Erythroblast (primary cell): Measurements from ENCODE around the gene WNT3A.

Experiments used
- DNase-seq, 2 experiments: peaks; one replicate each; lab custom pipeline; 2025; lab: John Stamatoyannopoulos, UW
- GATA1 ChIP-seq: IDR thresholded peaks from 2 replicates; pipeline ENCODE4 v1.6.1; 2011; ENCODE audit warnings: low read depth, mild to moderate bottlenecking, control low read depth, low read length, moderate library complexity
- POLR2A ChIP-seq: IDR thresholded peaks from 2 replicates; pipeline ENCODE4 v1.6.1; 2011; ENCODE audit warnings: mild to moderate bottlenecking, low read length

Gene WNT3A

DNA sequence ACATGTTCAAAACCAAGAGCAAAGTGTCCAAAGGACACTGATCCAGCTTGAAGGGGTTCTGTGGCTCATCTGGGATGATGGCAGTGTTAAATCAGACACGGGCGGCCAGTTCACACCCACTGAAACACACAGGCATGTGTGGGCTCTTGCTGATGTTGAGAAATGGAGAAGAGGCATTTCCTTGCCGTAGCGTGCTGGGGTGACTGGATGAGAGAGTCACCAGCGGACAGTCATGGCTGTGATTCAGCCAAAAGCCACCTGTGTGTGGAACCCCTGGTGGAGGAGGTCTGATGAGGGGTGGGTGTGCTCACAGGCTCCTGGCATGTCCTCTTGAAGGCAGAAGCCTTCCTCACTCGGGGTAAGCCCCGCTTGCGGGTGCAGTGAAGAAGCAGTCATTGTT lies 89.1 kb downstream of the WNT3A start:
- no peak for TF ChIP-seq GATA1
- TF ChIP-seq POLR2A, result no peak
- DNase-seq, result no peak

DNA sequence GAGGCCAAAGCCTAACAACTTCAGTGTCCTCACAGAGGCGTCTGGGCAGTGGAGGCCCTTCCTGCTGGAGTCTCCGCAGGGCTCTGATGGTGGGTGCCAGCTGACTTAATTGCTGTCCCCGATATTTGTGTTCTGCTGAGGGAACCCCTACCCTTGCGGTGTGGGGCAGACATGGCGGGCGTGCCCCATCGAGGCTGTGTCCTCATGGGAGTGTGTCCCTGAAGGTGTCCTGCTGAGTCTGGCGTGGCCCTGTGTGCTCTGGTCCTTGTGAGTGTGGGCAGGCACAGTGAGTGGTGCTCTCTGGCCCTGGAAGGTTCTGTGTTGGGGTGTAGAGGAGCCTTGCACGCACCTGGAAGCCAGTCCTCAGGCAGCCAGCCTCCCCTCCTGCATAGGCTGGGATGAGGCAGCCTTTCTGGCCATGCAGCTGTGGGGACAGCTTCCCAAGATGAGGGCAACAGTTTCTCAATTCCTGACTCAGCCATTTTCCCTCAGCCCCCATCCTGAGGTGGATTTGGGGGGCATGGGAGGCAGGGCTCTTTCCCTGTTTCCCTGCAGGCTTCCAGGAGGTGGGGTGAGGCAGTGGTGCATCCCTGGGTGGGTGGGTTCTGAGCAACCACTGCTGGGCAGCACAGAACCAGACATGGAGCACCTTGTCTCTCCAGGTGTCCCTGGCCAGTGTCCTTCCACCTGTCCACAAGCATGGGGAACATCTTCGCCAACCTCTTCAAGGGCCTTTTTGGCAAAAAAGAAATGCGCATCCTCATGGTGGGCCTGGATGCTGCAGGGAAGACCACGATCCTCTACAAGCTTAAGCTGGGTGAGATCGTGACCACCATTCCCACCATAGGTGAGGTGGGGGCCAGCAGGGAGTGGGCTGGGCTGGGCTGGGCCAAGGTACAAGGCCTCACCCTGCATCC lies 89.9 kb downstream of the WNT3A start:
- TF ChIP-seq POLR2A (no peak), GATA1 (no peak)

DNA sequence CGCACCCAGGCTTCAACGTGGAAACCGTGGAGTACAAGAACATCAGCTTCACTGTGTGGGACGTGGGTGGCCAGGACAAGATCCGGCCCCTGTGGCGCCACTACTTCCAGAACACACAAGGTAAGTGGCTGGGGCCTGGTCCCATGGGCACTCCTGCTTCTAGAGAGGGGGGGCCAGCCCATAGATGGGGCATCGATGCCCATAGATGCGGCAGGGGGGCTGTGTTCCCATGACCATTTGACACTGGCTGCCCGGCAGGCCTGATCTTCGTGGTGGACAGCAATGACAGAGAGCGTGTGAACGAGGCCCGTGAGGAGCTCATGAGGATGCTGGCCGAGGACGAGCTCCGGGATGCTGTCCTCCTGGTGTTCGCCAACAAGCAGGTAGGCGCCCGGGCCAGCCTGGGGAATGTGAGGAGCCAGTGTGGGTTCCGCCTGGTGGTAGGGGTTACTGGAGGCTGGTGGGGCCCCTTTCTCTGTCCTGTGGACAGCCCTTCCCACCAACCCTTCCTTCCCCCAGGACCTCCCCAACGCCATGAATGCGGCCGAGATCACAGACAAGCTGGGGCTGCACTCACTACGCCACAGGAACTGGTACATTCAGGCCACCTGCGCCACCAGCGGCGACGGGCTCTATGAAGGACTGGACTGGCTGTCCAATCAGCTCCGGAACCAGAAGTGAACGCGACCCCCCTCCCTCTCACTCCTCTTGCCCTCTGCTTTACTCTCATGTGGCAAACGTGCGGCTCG lies 90.7 kb downstream of the WNT3A start:
- no peak for DNase-seq
- TF ChIP-seq POLR2A (no peak), GATA1 (no peak)

More for the DNA sequence above, 89.9 kb downstream of the WNT3A start:
- no peak for DNase-seq

DNA sequence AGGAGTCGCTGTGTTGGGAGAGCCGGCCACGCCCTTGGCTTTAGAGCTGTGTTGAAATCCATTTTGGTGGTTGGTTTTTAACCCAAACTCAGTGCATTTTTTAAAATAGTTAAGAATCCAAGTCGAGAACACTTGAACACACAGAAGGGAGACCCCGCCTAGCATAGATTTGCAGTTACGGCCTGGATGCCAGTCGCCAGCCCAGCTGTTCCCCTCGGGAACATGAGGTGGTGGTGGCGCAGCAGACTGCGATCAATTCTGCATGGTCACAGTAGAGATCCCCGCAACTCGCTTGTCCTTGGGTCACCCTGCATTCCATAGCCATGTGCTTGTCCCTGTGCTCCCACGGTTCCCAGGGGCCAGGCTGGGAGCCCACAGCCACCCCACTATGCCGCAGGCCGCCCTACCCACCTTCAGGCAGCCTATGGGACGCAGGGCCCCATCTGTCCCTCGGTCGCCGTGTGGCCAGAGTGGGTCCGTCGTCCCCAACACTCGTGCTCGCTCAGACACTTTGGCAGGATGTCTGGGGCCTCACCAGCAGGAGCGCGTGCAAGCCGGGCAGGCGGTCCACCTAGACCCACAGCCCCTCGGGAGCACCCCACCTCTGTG lies 91.6 kb downstream of the WNT3A start:
- DNase-seq, result no peak
- TF ChIP-seq POLR2A, result no peak
- TF ChIP-seq GATA1, result no peak

DNA sequence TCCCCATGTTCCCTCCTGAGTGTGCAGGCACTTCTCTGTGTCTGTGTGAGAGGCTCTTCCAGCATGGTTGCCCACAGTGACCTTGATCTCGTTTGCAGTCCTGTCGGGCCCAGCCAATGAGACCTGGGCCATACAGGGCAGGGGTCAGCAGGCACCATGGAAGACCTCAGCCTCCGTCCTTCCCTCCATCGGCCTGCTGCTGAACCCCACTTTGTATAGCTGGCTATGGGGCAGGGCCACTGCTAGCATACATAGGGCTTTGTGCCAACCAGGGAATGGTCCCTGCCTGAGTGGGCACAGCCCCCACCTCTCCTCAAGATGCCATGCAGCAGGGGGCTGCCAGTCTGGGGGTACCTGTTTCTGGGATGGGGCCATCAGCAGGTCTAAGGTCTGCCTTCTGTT lies 92.5 kb downstream of the WNT3A start:
- DNase-seq, result no peak
- TF ChIP-seq GATA1 (no peak), POLR2A (no peak)

DNA sequence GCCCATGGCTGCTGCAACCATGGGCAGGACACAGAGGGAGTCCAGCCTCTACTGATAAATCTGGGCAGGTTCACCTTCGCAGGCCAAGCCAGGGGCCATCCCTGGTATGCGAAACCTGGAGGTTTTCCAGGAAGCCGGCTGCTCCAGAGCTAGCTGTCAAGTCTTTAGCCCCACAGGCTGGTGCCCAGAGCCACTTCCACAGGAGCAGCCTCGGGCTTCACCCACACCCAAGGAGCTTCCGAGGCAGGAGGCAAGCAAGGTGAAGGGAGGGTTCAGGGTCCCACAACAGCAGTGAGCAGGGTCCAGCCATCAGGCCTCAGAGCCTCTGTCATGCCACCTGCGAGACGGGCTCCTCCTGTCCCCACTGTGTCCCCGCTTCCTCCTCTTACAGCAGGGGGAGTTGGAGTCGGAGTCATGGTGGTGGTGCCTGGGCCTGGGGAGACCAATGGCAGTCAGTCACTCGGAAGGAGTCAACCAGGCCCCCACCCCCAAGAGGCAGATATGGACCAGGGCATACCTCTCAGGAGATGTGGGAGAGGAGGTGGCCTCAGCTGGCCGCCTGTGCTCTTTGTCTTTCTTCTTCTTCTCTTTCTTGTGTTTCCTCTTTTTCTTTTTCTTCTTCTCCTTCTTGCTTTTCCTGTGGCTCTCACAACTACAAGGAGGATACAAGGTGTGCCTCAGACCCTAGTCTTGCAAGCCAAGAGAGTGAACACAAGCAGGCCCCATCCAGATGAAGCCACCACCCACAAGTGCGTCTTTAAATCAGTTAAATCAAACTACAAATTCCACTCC lies 94.2 kb downstream of the WNT3A start:
- no peak for TF ChIP-seq GATA1
- no peak for TF ChIP-seq POLR2A
- no peak for DNase-seq

DNA sequence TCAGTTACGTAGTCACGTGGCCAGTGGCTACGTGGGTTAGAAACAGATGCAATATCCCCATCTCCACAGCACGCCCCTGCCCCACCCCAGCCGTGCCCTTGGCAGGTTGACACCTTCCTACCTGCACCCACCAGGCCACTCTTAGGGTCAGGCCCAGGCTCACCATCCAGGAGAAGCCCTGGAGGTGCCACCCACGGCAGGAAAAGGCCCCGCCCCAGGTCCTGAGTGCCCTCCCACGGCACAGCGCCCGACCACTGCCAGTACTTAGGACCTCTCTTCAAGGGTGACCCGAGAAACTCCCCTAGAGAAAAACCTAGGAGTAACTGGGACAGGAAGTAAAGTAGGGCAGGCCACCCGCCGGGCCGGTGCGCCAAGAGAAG lies 94.8 kb downstream of the WNT3A start:
- TF ChIP-seq GATA1 (no peak), POLR2A (no peak)
- no peak for DNase-seq

DNA sequence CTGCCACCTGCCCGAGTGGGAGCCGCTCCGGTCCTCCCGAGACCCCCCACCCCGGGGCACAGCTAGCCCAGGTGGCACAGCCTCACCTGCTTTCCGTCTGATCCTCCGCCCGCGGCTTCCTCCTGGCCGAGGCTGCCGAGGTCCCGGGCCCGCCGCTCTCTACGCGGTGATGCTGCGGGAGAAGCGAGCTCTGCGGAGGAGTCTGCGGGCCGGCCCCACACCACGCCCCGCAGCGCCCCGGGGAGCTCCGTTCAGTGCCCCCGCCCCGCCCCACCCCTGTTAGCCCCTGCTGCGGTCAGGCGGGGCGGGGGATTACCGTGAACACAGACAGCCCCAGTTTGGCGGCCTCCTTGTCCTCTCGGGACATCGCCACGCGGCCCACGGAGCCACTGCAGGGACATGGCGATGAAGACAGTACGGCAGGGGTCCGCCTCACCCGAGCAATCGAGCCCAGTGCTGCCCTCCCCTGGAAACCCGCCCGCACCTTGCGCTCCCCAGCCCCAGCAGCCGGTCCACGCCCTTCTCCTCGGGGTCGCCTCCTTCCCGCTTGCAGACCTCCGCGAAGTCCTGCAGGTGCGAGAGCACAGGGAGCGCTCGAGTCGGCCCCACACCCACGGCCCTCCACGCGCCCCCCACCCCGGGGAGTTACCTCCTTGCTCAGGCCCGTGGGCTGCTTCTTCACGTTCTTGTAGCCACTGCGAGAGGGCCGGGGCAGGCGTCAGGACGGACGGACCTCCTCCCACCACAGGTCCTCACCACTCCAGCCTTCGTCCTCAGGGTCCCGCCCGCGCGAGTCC lies 95.4 kb downstream of the WNT3A start:
- peak; percentile 82 to 87 for DNase-seq
- no peak for TF ChIP-seq GATA1
- TF ChIP-seq POLR2A, result no peak

DNA sequence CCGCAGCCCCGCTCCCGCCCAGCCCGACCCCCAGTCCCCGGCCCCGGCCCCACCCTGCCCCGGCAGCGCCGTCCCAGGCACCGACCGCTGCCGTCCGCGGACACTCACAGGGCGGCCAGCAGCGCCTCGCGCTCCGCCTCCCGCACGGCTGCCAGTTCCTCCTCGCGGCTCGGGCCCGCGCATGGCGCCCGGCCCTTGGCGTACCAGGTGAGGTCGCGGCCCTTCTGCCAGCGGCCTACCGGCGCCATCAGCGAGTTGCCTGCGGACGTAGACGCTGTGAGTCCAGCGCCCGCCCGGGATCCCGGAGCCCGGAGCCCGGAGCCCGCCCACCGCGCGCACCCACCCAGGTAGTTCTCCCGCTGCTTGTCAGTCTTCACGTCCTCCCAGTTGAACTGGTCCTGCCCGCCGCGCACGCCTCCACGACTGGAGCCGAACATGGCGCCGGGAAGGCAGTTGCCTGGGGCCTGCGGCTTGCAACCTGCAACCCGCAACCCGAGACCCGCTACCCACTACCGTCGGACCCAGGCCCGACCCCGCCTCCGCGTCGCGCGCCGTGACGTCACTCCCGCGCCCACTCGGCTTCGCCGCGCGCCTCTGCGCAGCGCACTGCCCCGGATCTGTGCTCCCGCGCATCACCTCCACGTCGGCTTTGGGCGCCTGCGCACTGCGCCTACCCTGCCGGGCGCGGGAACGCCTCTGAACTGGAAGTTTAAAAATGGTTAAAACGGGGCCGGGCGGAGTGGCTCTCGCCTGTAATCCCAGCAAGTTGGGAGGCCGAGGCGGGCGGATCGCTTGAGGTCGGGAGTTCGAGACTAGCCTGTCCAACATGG lies 96.2 kb downstream of the WNT3A start, which contains the start of gene C1orf35:
TSS of gene C1orf35 (minus strand) at position 535 of the 830 bp plus-strand sequence. CDS start at position 437, 98 bp downstream.
- no peak for TF ChIP-seq GATA1
- TF ChIP-seq POLR2A, result peak; percentile 73
- peak; percentile 95 to 96 for DNase-seq

DNA sequence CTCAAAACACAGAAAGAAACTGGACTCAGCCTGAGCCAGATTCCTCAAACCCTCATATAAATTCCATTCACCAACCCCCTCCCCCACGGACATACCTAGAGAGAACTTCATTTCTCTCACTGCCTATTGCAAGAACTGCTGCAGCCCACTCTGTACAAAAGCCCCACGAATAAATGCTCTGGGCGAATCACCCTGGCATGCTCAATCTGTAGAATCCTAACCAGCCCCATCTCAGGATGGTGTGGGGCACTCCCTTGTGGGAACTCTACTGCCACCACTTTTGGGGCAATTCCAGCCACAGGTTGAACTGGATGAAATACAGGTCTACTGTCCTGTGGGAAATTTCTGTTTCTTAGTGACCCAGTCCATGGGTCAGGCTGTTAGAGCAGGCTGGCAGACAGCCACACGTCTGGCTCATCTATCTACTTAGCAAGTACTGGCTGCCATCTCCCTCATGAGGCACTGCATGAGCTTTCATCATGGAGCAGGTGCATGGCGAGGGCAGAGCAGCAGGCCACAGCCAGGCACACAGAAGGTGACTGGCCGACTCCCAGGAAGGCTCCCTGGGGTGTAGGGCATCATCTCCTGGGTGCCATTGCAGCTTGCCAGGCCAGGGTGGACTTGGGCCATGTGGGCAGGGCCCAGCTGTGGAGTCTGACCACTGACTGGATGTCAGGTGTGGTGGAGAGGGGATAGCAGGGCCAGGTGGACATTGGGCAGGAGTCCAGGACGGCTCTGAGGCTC lies 97.9 kb downstream of the WNT3A start:
- TF ChIP-seq GATA1 (no peak), POLR2A (peak; percentile 39)
- DNase-seq, result no peak

DNA sequence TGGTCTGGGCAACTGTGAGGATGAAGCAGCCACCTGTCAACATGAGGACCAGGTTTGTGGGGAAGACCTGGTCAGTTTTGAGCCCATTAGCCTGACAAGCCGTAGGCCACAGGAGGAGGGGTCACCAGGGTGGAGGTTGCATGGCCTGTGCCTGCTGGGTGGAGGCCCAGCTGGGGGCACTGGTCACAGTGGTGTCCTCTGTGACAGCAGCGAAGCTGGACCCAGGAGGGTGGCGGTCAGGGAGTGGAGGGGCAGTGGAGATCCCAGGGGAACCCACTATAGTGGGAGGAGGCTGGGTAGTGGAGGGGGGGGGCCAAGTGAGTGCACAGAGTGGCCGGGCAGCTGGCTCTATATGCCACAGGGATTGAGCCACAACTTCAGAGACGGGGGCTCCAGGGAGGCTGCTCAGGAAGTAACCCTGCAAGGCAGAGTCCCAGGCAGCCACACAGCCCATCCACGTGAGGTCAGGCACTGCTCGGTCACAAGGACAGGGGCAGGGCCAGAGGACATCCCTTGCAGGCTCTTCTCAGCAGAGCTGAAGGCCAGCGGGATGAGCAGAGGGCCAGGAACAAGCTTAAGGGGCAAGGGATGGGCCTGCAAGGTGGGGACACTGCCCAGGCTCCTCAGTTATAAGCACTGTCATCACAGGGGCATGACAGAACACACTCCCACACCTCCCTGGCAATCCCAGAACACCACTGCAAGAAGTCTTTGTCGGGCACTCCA lies 98.6 kb downstream of the WNT3A start:
- TF ChIP-seq POLR2A (no peak), GATA1 (no peak)
- DNase-seq, result no peak
